OCI-LY7 (cell line): ENCODE measurements around the gene CLK4. TPM values are rescaled to one million over a fixed set of nuclear protein-coding genes. Genes with fewer than 3 reads are reported as not detected.

Experiments used
- BruUV-seq: library from RNA; stranded (reverse); fragments of 400-500 nt; replicated peaks from 2 replicates; lab custom pipeline; 2021; lab: Mats Ljungman, UMichigan
- CTCF ChIA-PET: fragments of 300-600 bp; sonication (Branson Sonifier 250); formaldehyde crosslinking; loops from one replicate; lab custom pipeline; 2022; ENCODE audit warnings: antibody characterized with exemption; ENCODE audit not compliant: unreplicated experiment; lab: Charles Lee
- POLR2A ChIA-PET: fragments of 300-600 bp; sonication (Branson Sonifier 250); formaldehyde crosslinking; loops from one replicate; lab custom pipeline; 2022; ENCODE audit warnings: antibody characterized with exemption; lab: Charles Lee
- DNase-seq: peaks from one replicate; pipeline ENCODE4 v3.0.0-alpha.2; 2015; ENCODE audit warnings: low spot score
- H2AFZ ChIP-seq: fragments of 200-600 bp; sonication (generic), shearing (Covaris generic); 2 replicates; pipeline ENCODE4 v1.6.1; 2014; ENCODE audit warnings: mild to moderate bottlenecking, antibody characterized with exemption, low read length, moderate library complexity
- H3K27ac ChIP-seq: fragments of 200-600 bp; sonication (generic); 2 replicates; pipeline ENCODE4 v1.5.1; 2014; ENCODE audit warnings: mixed run types, low read depth, mild to moderate bottlenecking, moderate library complexity, low read length, inconsistent platforms; ENCODE audit not compliant: poor library complexity, severe bottlenecking
- H3K36me3 ChIP-seq: fragments of 200-600 bp; sonication (generic); 2 replicates; pipeline ENCODE4 v1.6.1; 2014; ENCODE audit warnings: mild to moderate bottlenecking, antibody characterized with exemption, low read length, moderate library complexity, mixed read lengths; ENCODE audit not compliant: insufficient read depth
- H3K4me1 ChIP-seq: fragments of 200-600 bp; sonication (generic); 2 replicates; pipeline ENCODE4 v1.5.1; 2014; ENCODE audit warnings: mild to moderate bottlenecking, low read length; ENCODE audit not compliant: insufficient read depth, poor library complexity, severe bottlenecking
- H3K4me2 ChIP-seq: fragments of 200-600 bp; sonication (generic); 2 replicates; pipeline ENCODE4 v1.6.1; 2014; ENCODE audit warnings: mild to moderate bottlenecking, low read length
- H3K4me3 ChIP-seq: fragments of 200-600 bp; sonication (generic); 2 replicates; pipeline ENCODE4 v1.5.1; 2014; ENCODE audit warnings: mild to moderate bottlenecking, low read depth, low read length; ENCODE audit not compliant: poor library complexity, severe bottlenecking
- H3K79me2 ChIP-seq: fragments of 200-600 bp; sonication (generic); 2 replicates; pipeline ENCODE4 v1.6.1; 2016; ENCODE audit warnings: low read depth, mild to moderate bottlenecking, low read length, moderate library complexity, mixed read lengths; ENCODE audit not compliant: insufficient read depth
- H3K9me2 ChIP-seq: fragments of 200-600 bp; sonication (generic); 2 replicates; pipeline ENCODE4 v1.6.1; 2016; ENCODE audit warnings: mild to moderate bottlenecking, low read length, mixed read lengths; ENCODE audit not compliant: insufficient read depth
- H3K9me3 ChIP-seq: fragments of 200-600 bp; sonication (generic); 2 replicates; pipeline ENCODE4 v1.6.1; 2014; ENCODE audit warnings: mild to moderate bottlenecking, mixed run types, low read length, mixed read lengths
- H4K20me1 ChIP-seq: fragments of 200-600 bp; sonication (generic); 2 replicates; pipeline ENCODE4 v1.6.1; 2014; ENCODE audit warnings: mild to moderate bottlenecking, antibody characterized with exemption, low read length, moderate library complexity, mixed read lengths; ENCODE audit not compliant: insufficient read depth
- CTCF ChIP-seq: fragments of 200-600 bp; sonication (generic); conservative IDR thresholded peaks from 2 replicates; pipeline ENCODE4 v1.5.1; 2014; ENCODE audit warnings: mild to moderate bottlenecking, antibody characterized with exemption, low read length, moderate library complexity, mixed read lengths
- EZH2phosphoT487 ChIP-seq: fragments of 200-600 bp; sonication (generic); IDR thresholded peaks from 2 replicates; pipeline ENCODE4 v1.6.1; 2018; ENCODE audit warnings: low read depth, borderline replicate concordance, mild to moderate bottlenecking, mixed run types, antibody characterized with exemption, low read length, moderate library complexity, mixed read lengths
- intact Hi-C: fragments of 100-400 bp; cut with micrococcal nuclease; formaldehyde crosslinking; loops from one replicate; pipeline ENCODE4 v1.10.0; 2022; ENCODE audit not compliant: unreplicated experiment
- total RNA-seq, 2 experiments: library from RNA; depleted of rRNA in 1 of 2; stranded (reverse); fragments of >200 nt in 1 of 2; shearing (Covaris generic) in 1 of 2; gene quantifications; 2 replicates each; pipeline ENCODE4 v1.2.3, GENCODE V29; 2014 to 2022

The CLK4 gene
- total RNA-seq, 2 experiments from 2014 or later = 32.6 to 37.4 TPM

DNA sequence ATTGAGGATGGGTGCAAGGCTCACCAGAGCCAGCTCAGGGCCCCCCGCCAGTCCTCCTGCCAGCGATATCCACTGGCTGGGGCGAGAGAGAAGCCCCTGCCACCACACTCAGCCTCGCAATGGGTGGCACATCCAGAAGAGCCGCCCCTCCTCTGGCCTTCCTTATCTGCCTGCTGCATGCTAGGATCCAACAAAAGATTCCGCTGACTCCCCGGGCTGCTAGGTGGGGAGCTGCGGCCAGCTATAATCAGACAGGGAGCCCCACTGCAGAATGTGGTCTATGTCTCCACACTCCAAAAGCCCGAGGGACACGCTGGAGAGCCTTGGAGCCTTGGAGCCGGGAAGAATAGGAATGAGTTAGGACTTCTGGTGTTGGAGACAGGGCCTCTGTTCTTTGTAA, 69.4 kb downstream of the CLK4 start:
- CTCF ChIA-PET = no interaction called here

GRCh38 chr5:178555771-178556211, 71.1 kb downstream of the CLK4 start:
- BruUV-seq = no TSS peak
- CTCF ChIA-PET = no interaction called here
- no peak for TF ChIP-seq EZH2phosphoT487
- no peak for TF ChIP-seq CTCF

More for the DNA sequence above, 69.4 kb downstream of the CLK4 start:
- POLR2A ChIA-PET = no interaction called here
- Histone ChIP-seq H3K36me3 (no peaks in the 10 kb centered on the region), H3K27ac (no peak overlapping the region), H3K4me3 (no peak overlapping the region), H3K4me2 (no peak overlapping the region), H4K20me1 (no peaks in the 10 kb centered on the region), H3K79me2 (no peaks in the 10 kb centered on the region), H3K9me3 (no peaks in the 10 kb centered on the region), H3K4me1 (no peaks in the 10 kb centered on the region), H3K9me2 (no peaks in the 10 kb centered on the region), H2AFZ (no peak overlapping the region)
- DNase-seq = no peak
- intact Hi-C loops = no loop called here
- TF ChIP-seq EZH2phosphoT487 (no peak), CTCF (no peak)
- no TSS peak for BruUV-seq

GRCh38 chr5:178555005-178555404, 71.8 kb downstream of the CLK4 start:
- ChIA-PET CTCF (no interaction called here), POLR2A (no interaction called here)
- Histone ChIP-seq H2AFZ (no peak overlapping the region), H3K79me2 (no peaks in the 10 kb centered on the region), H3K4me2 (no peak overlapping the region), H3K27ac (no peak overlapping the region), H4K20me1 (no peaks in the 10 kb centered on the region), H3K9me3 (no peaks in the 10 kb centered on the region), H3K9me2 (no peaks in the 10 kb centered on the region), H3K4me3 (no peak overlapping the region), H3K36me3 (no peaks in the 10 kb centered on the region), H3K4me1 (no peaks in the 10 kb centered on the region)
- TF ChIP-seq CTCF (no peak), EZH2phosphoT487 (no peak)
- DNase-seq = no peak
- intact Hi-C loops = no loop called here
- BruUV-seq = no TSS peak

More at GRCh38 chr5:178555771-178556211, 71.1 kb downstream of the CLK4 start:
- no peak overlapping the region for H3K4me2 ChIP-seq
- no peaks in the 10 kb centered on the region for H3K36me3 ChIP-seq
- H3K4me1 ChIP-seq = no peaks in the 10 kb centered on the region
- no peaks in the 10 kb centered on the region for H3K9me3 ChIP-seq
- no peak overlapping the region for H3K4me3 ChIP-seq
- POLR2A ChIA-PET = no interaction called here
- no peak for DNase-seq
- H3K9me2 ChIP-seq = no peaks in the 10 kb centered on the region
- no peak overlapping the region for H3K27ac ChIP-seq
- intact Hi-C loops = no loop called here
- H4K20me1 ChIP-seq = no peaks in the 10 kb centered on the region
- no peaks in the 10 kb centered on the region for H3K79me2 ChIP-seq
- H2AFZ ChIP-seq = no peak overlapping the region
